SK-N-SH treated with all-trans-retinoic acid at 6 μM for 48 hours (cell line): ENCODE results near the gene KCNH4.

ENCODE experiments used
- ATAC-seq: fragments of 200-7000 bp; cut with Tn5 transposase; 3 replicates; pipeline ENCODE4 v1.9.1; 2020; ENCODE audit warnings: mild to moderate bottlenecking, moderate library complexity
- ARNTL ChIP-seq: fragments of 450-650 bp; formaldehyde crosslinking; IDR thresholded peaks from 2 replicates; pipeline ENCODE4 v1.5.0; 2020; ENCODE audit warnings: low read depth, mild to moderate bottlenecking, moderate library complexity, borderline replicate concordance
- BACH2 ChIP-seq: fragments of 250-450 bp; sonication (Bioruptor Pico); IDR thresholded peaks from 2 replicates; pipeline ENCODE4 v1.9.0; 2021; ENCODE audit warnings: mild to moderate bottlenecking, borderline replicate concordance
- CSDC2 ChIP-seq: fragments of 250-450 bp; sonication (Bioruptor Pico); IDR thresholded peaks from 2 replicates; pipeline ENCODE4 v1.5.0; 2020; ENCODE audit warnings: mild to moderate bottlenecking, moderate library complexity
- GLIS3 ChIP-seq: fragments of 250-450 bp; sonication (Bioruptor Pico); IDR thresholded peaks from 2 replicates; pipeline ENCODE4 v1.5.0; 2020; ENCODE audit warnings: mild to moderate bottlenecking, moderate library complexity
- ISL1 ChIP-seq: fragments of 250-450 bp; sonication (Bioruptor Pico); IDR thresholded peaks from 2 replicates; pipeline ENCODE4 v2.1.2; 2022; ENCODE audit warnings: mild to moderate bottlenecking, moderate library complexity
- OSR1 ChIP-seq: fragments of 250-450 bp; sonication (Bioruptor Pico); IDR thresholded peaks from 2 replicates; pipeline ENCODE4 v1.8.0; 2022; ENCODE audit warnings: moderate library complexity, mild to moderate bottlenecking, inconsistent platforms
- PPARA ChIP-seq: fragments of 250-450 bp; sonication (Bioruptor Pico); IDR thresholded peaks from 2 replicates; pipeline ENCODE4 v1.5.0; 2020; ENCODE audit warnings: mild to moderate bottlenecking, borderline replicate concordance
- RARB ChIP-seq: fragments of 250-450 bp; sonication (Bioruptor Pico); IDR thresholded peaks from 2 replicates; pipeline ENCODE4 v1.8.0; 2021; ENCODE audit warnings: mild to moderate bottlenecking, moderate library complexity
- SNAI2 ChIP-seq: fragments of 250-450 bp; sonication (Bioruptor Pico); IDR thresholded peaks from 2 replicates; pipeline ENCODE4 v1.5.0; 2020; ENCODE audit warnings: mild to moderate bottlenecking, moderate library complexity
- ZFP3 ChIP-seq: fragments of 250-450 bp; sonication (Bioruptor Pico); IDR thresholded peaks from 2 replicates; pipeline ENCODE4 v1.5.0; 2020; ENCODE audit warnings: mild to moderate bottlenecking, moderate library complexity
- ZFP30 ChIP-seq: fragments of 450-650 bp; formaldehyde crosslinking; IDR thresholded peaks from 2 replicates; pipeline ENCODE4 v1.5.0; 2022; ENCODE audit warnings: mild to moderate bottlenecking, moderate library complexity
- ZNF565 ChIP-seq: fragments of 450-650 bp; formaldehyde crosslinking; conservative IDR thresholded peaks from 2 replicates; pipeline ENCODE4 v1.5.0; 2020; ENCODE audit warnings: low read depth, mild to moderate bottlenecking, moderate library complexity
- ZNF70 ChIP-seq: fragments of 450-650 bp; formaldehyde crosslinking; IDR thresholded peaks from 2 replicates; pipeline ENCODE4 v1.5.0; 2020; ENCODE audit warnings: mild to moderate bottlenecking, moderate library complexity
- ZNF8 ChIP-seq: fragments of 450-650 bp; formaldehyde crosslinking; IDR thresholded peaks from 2 replicates; pipeline ENCODE4 v1.5.0; 2020; ENCODE audit warnings: mild to moderate bottlenecking, moderate library complexity
- TF ChIP-seq, protein P1 (sequence below): fragments of 250-450 bp; sonication (Bioruptor Pico); IDR thresholded peaks from 2 replicates; pipeline ENCODE4 v1.5.0; 2020; ENCODE audit warnings: mild to moderate bottlenecking, moderate library complexity
- TF ChIP-seq, protein P2 (sequence below): fragments of 250-450 bp; sonication (Bioruptor Pico); IDR thresholded peaks from 2 replicates; pipeline ENCODE4 v1.8.0; 2021; ENCODE audit warnings: low read depth, mild to moderate bottlenecking, moderate library complexity, borderline replicate concordance
- TF ChIP-seq, protein P3 (sequence below): fragments of 250-450 bp; sonication (Bioruptor Pico); IDR thresholded peaks from 2 replicates; pipeline ENCODE4 v1.5.1; 2020; ENCODE audit warnings: low read depth, mild to moderate bottlenecking, moderate library complexity

KCNH4 gene

DNA sequence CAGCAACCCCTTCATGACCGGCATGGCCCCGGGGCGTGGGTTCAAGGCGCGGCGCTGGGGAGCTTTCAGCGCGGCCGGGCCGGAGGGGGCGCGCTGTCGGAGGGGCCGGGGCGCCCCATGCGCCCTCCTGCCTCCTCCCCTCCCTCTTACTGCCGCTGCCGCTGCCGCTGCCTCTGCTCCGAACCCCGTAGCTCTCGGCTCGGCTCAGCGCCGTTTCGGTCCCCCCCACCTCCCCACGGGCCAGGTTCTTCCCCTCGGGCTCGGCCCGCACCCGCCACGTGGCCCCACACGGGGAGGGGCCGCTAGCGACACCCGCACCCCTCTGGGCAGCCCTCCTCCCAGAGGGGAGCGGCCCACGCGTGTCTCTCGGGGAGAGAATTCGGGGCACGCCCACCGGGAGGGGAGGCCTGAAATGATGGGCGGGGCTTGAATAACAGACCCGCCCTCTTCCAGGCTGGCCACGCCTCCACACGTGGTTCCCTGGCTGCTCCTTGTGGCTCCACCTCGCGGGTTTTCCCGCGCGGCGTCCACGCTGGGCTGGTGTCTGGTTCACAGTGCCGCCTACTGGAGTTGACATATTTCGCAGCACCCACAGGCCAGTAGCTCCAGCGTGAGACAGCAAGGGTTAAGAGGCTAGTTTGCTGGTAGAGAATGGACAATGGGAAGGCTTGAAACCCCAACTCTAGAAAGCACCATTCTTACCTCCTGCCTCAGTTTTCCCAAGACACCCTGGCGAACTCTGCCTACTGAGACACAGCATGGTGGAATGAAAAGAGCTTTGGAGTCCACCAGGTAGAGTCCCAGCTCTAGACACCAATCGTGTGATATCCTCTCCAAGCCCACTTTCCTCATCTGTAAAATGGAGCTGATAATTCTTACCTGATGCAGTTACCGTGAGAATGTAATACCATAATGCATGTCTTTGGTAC, at the start of gene KCNH4:
Gene KCNH4, minus strand, starts transcription at position 221 of the 929 bp plus-strand sequence. Its CDS starts 197 bp downstream, at position 24.
- TF ChIP-seq, protein P1, sequence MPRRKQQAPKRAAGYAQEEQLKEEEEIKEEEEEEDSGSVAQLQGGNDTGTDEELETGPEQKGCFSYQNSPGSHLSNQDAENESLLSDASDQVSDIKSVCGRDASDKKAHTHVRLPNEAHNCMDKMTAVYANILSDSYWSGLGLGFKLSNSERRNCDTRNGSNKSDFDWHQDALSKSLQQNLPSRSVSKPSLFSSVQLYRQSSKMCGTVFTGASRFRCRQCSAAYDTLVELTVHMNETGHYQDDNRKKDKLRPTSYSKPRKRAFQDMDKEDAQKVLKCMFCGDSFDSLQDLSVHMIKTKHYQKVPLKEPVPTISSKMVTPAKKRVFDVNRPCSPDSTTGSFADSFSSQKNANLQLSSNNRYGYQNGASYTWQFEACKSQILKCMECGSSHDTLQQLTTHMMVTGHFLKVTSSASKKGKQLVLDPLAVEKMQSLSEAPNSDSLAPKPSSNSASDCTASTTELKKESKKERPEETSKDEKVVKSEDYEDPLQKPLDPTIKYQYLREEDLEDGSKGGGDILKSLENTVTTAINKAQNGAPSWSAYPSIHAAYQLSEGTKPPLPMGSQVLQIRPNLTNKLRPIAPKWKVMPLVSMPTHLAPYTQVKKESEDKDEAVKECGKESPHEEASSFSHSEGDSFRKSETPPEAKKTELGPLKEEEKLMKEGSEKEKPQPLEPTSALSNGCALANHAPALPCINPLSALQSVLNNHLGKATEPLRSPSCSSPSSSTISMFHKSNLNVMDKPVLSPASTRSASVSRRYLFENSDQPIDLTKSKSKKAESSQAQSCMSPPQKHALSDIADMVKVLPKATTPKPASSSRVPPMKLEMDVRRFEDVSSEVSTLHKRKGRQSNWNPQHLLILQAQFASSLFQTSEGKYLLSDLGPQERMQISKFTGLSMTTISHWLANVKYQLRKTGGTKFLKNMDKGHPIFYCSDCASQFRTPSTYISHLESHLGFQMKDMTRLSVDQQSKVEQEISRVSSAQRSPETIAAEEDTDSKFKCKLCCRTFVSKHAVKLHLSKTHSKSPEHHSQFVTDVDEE (CRISPR knock-in tag) = peak; percentile 46; the same call in 1 of the 2 replicates
- TF ChIP-seq ZFP30 (no peak), CSDC2 (CRISPR knock-in tag) (no peak), BACH2 (CRISPR knock-in tag) (no peak), GLIS3 (no peak), ZNF70 (CRISPR knock-in tag) (no peak), ARNTL (CRISPR knock-in tag) (peak; percentile 61; the same call in 1 of the 2 replicates)
- peak; percentile 75 for ATAC-seq

DNA sequence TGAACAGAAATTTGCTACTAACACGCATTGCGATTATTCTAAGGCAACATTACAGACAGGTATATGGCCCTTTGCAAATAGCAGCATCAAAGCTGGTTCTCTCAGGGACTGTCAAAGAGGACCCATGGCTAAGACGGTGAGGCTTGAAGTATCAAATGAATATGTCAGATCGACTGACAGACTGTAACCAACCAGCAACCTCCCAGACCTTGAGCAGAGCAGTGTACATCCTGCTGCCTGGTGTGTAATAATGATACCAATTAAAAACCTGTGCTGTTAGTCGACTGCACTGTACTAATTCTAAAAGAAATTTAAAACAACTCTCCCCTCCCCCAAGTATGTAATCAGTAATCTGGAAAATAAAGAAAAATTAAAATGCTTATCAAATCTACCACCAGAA, 49.3 kb upstream of the KCNH4 start:
- no peak for ATAC-seq
- TF ChIP-seq ZFP30 (no peak), ZNF70 (CRISPR knock-in tag) (no peak), ZNF8 (CRISPR knock-in tag) (no peak), ZNF565 (CRISPR knock-in tag) (no peak), RARB (CRISPR knock-in tag) (no peak), GLIS3 (no peak), ZFP3 (CRISPR knock-in tag) (no peak), SNAI2 (CRISPR knock-in tag) (no peak), BACH2 (CRISPR knock-in tag) (no peak), ISL1 (CRISPR knock-in tag) (no peak), ARNTL (CRISPR knock-in tag) (no peak), PPARA (CRISPR knock-in tag) (no peak)
- TF ChIP-seq, protein P2, sequence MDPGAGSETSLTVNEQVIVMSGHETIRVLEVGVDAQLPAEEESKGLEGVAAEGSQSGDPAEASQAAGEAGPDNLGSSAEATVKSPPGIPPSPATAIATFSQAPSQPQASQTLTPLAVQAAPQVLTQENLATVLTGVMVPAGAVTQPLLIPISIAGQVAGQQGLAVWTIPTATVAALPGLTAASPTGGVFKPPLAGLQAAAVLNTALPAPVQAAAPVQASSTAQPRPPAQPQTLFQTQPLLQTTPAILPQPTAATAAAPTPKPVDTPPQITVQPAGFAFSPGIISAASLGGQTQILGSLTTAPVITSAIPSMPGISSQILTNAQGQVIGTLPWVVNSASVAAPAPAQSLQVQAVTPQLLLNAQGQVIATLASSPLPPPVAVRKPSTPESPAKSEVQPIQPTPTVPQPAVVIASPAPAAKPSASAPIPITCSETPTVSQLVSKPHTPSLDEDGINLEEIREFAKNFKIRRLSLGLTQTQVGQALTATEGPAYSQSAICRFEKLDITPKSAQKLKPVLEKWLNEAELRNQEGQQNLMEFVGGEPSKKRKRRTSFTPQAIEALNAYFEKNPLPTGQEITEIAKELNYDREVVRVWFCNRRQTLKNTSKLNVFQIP (CRISPR knock-in tag) = no peak
- TF ChIP-seq, protein P3, sequence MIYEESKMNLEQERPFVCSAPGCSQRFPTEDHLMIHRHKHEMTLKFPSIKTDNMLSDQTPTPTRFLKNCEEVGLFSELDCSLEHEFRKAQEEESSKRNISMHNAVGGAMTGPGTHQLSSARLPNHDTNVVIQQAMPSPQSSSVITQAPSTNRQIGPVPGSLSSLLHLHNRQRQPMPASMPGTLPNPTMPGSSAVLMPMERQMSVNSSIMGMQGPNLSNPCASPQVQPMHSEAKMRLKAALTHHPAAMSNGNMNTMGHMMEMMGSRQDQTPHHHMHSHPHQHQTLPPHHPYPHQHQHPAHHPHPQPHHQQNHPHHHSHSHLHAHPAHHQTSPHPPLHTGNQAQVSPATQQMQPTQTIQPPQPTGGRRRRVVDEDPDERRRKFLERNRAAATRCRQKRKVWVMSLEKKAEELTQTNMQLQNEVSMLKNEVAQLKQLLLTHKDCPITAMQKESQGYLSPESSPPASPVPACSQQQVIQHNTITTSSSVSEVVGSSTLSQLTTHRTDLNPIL (CRISPR knock-in tag) = no peak
- TF ChIP-seq, all 23 proteins: peak for 0

DNA sequence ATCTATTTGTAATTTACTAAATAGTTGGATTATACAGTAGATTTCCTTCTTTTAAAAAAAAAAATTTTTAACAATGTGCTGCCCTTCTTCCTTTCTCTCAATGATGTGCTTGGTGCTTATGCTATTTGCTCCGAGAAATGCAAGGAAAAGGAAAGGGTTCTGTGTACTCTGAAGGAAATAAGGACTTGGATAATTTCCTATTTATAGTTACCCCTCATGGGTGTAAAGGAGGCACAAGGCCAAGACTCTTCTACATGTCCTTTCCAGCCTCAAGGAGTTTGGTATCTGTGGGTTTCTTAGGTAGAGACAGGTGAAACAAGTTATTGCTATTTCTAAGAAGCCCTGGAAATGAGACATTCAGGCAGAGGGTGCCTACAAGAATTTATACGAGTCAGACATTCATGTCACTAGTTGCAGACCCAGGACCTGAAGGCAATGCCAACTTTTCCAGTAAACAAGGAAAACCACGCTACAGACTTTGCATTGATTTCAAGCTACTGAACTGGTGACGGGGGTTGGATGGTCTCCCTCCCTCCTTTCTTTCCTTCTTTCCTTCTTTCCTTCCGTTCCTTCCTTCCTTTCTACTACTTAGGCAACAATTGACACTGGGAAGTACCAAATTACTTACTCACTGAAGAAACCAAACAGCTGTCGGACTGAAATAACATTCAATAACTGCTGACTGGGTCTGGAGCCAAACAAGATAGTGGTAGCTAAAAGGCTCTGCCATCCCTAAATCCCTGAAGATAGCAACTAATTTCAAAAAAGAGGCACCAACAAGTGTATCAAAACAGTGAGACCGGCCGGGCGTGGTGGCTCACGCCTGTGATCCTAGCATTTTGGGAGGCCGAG, 47.1 kb upstream of the KCNH4 start:
- TF ChIP-seq SNAI2 (CRISPR knock-in tag) (no peak), RARB (CRISPR knock-in tag) (no peak), OSR1 (CRISPR knock-in tag) (no peak), PPARA (CRISPR knock-in tag) (no peak), ZNF565 (CRISPR knock-in tag) (no peak), ZFP3 (CRISPR knock-in tag) (no peak), ZNF70 (CRISPR knock-in tag) (no peak), ARNTL (CRISPR knock-in tag) (no peak), ZNF8 (CRISPR knock-in tag) (no peak)
- TF ChIP-seq, protein P2 (CRISPR knock-in tag) = no peak
- no peak for ATAC-seq
